ENCODE results near the gene ZNF689. TPM values are rescaled to one million over a fixed set of nuclear protein-coding genes. Genes with fewer than 3 reads are reported as not detected.

The ZNF689 gene
- total RNA-seq, 3 donors from 2014 or later (not counting 1 experiment from before 2014, with no cell fraction given) = 8.8 to 9.3 (median 9.1) TPM

GRCh38 chr16:30552956-30553355, 57.2 kb downstream of the ZNF689 start:
- no peaks in the 10 kb centered on the region for H3K27me3 Mint-ChIP-seq (ENCODE audit: low read depth in 2 of 2)
- TF ChIP-seq, protein P1, sequence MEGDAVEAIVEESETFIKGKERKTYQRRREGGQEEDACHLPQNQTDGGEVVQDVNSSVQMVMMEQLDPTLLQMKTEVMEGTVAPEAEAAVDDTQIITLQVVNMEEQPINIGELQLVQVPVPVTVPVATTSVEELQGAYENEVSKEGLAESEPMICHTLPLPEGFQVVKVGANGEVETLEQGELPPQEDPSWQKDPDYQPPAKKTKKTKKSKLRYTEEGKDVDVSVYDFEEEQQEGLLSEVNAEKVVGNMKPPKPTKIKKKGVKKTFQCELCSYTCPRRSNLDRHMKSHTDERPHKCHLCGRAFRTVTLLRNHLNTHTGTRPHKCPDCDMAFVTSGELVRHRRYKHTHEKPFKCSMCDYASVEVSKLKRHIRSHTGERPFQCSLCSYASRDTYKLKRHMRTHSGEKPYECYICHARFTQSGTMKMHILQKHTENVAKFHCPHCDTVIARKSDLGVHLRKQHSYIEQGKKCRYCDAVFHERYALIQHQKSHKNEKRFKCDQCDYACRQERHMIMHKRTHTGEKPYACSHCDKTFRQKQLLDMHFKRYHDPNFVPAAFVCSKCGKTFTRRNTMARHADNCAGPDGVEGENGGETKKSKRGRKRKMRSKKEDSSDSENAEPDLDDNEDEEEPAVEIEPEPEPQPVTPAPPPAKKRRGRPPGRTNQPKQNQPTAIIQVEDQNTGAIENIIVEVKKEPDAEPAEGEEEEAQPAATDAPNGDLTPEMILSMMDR (IDR thresholded peaks at IDR 0.05) = no peak
- DNase-seq (no peak), ATAC-seq (no peak)
- H3K9me3 ChIP-seq (ENCODE audit: control insufficient read depth, insufficient read depth, low read length) = no peaks in the 10 kb centered on the region
- no peaks in the 10 kb centered on the region for H3K9me3 Mint-ChIP-seq
- peaks cover 25% of the 10 kb centered on the region for H3K36me3 ChIP-seq (ENCODE audit: control insufficient read depth, insufficient read depth, low read length)
- no peak overlapping the region for H3K4me3 ChIP-seq (ENCODE audit: low read length)
- H3K27me3 ChIP-seq (ENCODE audit: control insufficient read depth, insufficient read depth, low read length) = no peaks in the 10 kb centered on the region
- peaks cover 59% of the 10 kb centered on the region for H3K4me1 ChIP-seq (ENCODE audit: control insufficient read depth, insufficient read depth, low read length)
- H3K4me1 Mint-ChIP-seq = peaks cover 25 to 34% of the 10 kb centered on the region in 2 donors
- H3K36me3 Mint-ChIP-seq = no peaks in the 10 kb centered on the region
- H3K27ac ChIP-seq (ENCODE audit: low read length) = peak overlapping the region; percentile 33
- WGBS (ENCODE audit: insufficient coverage) = 94% methylated on average over 4 of the region's 4 CpGs
- no peak overlapping the region for H3K4me3 Mint-ChIP-seq
- intact Hi-C loops (cut with micrococcal nuclease) = no loop called here
- peak overlapping the region; percentile 90 to 93 for H3K27ac Mint-ChIP-seq

Other genes with a start within 250 kb of the ZNF689 start
- gene TBC1D10B, start 239.9 kb downstream of the ZNF689 start, total RNA-seq = 10 to 100 TPM; 43.0 to 55.3 (median 50.2) TPM
- gene MYL11, start 235.6 kb downstream of the ZNF689 start, total RNA-seq = 1 to 10 TPM; 2.9 to 8.0 (median 7.2) TPM
- 100 to 1,000 TPM; 196 to 210 (median 205) TPM for gene SEPTIN1, start 227.8 kb downstream of the ZNF689 start, total RNA-seq
- 1 to 10 TPM; 5.5 to 7.4 (median 7.1) TPM for gene ZNF48, start 215.0 kb downstream of the ZNF689 start, total RNA-seq
- 1 to 10 TPM in 2 of 3 donors, under 1 TPM in 1; 0.70 to 1.4 (median 1.4) TPM for gene ZNF771, start 202.8 kb downstream of the ZNF689 start, total RNA-seq
- gene DCTPP1, start 180.4 kb downstream of the ZNF689 start, total RNA-seq = 10 to 100 TPM; 11.2 to 16.9 (median 15.2) TPM
- gene SEPHS2, start 164.5 kb downstream of the ZNF689 start, total RNA-seq = 10 to 100 TPM; 25.5 to 37.6 (median 35.0) TPM
- 1,000 to 10,000 TPM; 1,131 to 1,260 (median 1,176) TPM for gene ITGAL, start 137.6 kb downstream of the ZNF689 start, total RNA-seq
- 1 to 10 TPM; 3.3 to 7.2 (median 5.6) TPM for gene ZNF768, start 83.8 kb downstream of the ZNF689 start, total RNA-seq
- 1 to 10 TPM; 5.0 to 8.6 (median 6.3) TPM for gene ZNF747, start 75.5 kb downstream of the ZNF689 start, total RNA-seq
- gene ZNF764, start 52.0 kb downstream of the ZNF689 start, total RNA-seq = 10 to 100 TPM in 2 of 3 donors, 1 to 10 TPM in 1; 9.6 to 13.0 (median 11.7) TPM
- gene ZNF688, start 38.7 kb downstream of the ZNF689 start, total RNA-seq = 10 to 100 TPM; 10.1 to 16.9 (median 16.5) TPM
- gene ZNF785, start 24.7 kb downstream of the ZNF689 start, total RNA-seq = 10 to 100 TPM in 2 of 3 donors, 1 to 10 TPM in 1; 7.5 to 15.2 (median 10.4) TPM
- 100 to 1,000 TPM in 2 of 3 donors, 10 to 100 TPM in 1; 81.0 to 110 (median 101) TPM for gene PRR14, start 40.6 kb upstream of the ZNF689 start, total RNA-seq
- gene FBRS, start 48.0 kb upstream of the ZNF689 start, total RNA-seq = 100 to 1,000 TPM; 158 to 182 (median 172) TPM
- 10 to 100 TPM; 78.8 to 99.0 (median 89.3) TPM for gene SRCAP, start 88.8 kb upstream of the ZNF689 start, total RNA-seq
- 10 to 100 TPM; 50.5 to 86.1 (median 64.8) TPM for gene PHKG2, start 138.0 kb upstream of the ZNF689 start, total RNA-seq
- 1 to 10 TPM; 3.4 to 5.1 (median 4.9) TPM for gene CFAP119, start 151.7 kb upstream of the ZNF689 start, total RNA-seq
- 100 to 1,000 TPM; 153 to 167 (median 161) TPM for gene RNF40, start 151.9 kb upstream of the ZNF689 start, total RNA-seq
- 1 to 10 TPM in 2 of 3 donors, under 1 TPM in 1; 0.96 to 1.9 (median 1.8) TPM for gene ZNF629, start 176.8 kb upstream of the ZNF689 start, total RNA-seq

Measured in natural killer cell (primary cell).